Osteocyte (in vitro differentiated cells): ENCODE measurements around the gene BPTF. TPM values are rescaled to one million over a fixed set of nuclear protein-coding genes. Genes with fewer than 3 reads are reported as not detected.
"Not testable (repeated sequence)": the region's sequence is repeated elsewhere in the genome, so short reads cannot be mapped to it uniquely, and the experiment has no call there.

Source experiments
- DNase-seq: peaks from one replicate; pipeline ENCODE4 v3.0.0; 2021; ENCODE audit warnings: mixed read lengths; ENCODE audit not compliant: unreplicated experiment; ENCODE audit errors: extremely low spot score
- H3K27ac Mint-ChIP-seq: one replicate; pipeline ENCODE4 v1.8.0; 2021; ENCODE audit warnings: mild to moderate bottlenecking, mixed read lengths; ENCODE audit not compliant: unreplicated experiment
- H3K27me3 Mint-ChIP-seq: one replicate; pipeline ENCODE4 v1.8.0; 2021; ENCODE audit warnings: mixed read lengths; ENCODE audit not compliant: unreplicated experiment
- H3K36me3 Mint-ChIP-seq: one replicate; pipeline ENCODE4 v1.8.0; 2021; ENCODE audit warnings: mixed read lengths; ENCODE audit not compliant: unreplicated experiment
- H3K4me1 Mint-ChIP-seq: one replicate; pipeline ENCODE4 v1.8.0; 2021; ENCODE audit warnings: mixed read lengths; ENCODE audit not compliant: unreplicated experiment
- H3K4me3 Mint-ChIP-seq: one replicate; pipeline ENCODE4 v1.8.0; 2021; ENCODE audit warnings: mild to moderate bottlenecking, moderate library complexity, mixed read lengths; ENCODE audit not compliant: unreplicated experiment
- H3K9me3 Mint-ChIP-seq: one replicate; pipeline ENCODE4 v1.8.0; 2021; ENCODE audit warnings: mixed read lengths; ENCODE audit not compliant: unreplicated experiment
- total RNA-seq: library from RNA; stranded (reverse); gene quantifications from 2 replicates; pipeline ENCODE4 v1.2.1, GENCODE V29; 2021
- TF ChIP-seq, protein P1 (sequence below): fragments of 200-600 bp; sonication (generic); IDR thresholded peaks from 2 replicates; pipeline ENCODE4 v1.5.0; 2021; ENCODE audit warnings: antibody characterized with exemption, mild to moderate bottlenecking, moderate library complexity

The BPTF gene
- total RNA-seq, 1 donor from 2014 or later = 95.7 TPM

DNA sequence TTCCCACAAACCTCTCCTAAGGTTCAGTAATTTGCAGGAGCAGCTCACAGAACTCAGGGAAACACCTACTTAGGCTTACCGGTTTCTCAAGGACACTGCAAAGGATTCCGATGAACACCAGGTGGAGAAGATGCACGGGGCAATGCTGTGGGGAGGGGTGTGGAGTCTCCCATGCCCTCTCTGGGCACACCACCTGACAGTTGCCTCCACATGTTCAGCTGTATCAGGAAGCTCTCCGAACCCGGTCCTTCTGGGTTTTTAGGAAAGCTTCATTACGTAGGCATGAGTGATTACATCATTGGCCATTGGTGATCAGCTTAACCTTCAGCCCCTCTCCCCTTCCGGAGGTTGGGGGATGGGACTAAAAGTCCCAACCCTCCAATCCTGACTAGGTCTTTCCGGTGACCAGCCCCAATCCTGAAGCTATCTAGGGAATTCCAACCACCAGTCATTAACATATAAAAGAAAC lies 149.3 kb downstream of the BPTF start:
- H3K4me1 Mint-ChIP-seq = peaks cover 10% of the 10 kb centered on the region
- no peak overlapping the region for H3K27ac Mint-ChIP-seq
- TF ChIP-seq, protein P1, sequence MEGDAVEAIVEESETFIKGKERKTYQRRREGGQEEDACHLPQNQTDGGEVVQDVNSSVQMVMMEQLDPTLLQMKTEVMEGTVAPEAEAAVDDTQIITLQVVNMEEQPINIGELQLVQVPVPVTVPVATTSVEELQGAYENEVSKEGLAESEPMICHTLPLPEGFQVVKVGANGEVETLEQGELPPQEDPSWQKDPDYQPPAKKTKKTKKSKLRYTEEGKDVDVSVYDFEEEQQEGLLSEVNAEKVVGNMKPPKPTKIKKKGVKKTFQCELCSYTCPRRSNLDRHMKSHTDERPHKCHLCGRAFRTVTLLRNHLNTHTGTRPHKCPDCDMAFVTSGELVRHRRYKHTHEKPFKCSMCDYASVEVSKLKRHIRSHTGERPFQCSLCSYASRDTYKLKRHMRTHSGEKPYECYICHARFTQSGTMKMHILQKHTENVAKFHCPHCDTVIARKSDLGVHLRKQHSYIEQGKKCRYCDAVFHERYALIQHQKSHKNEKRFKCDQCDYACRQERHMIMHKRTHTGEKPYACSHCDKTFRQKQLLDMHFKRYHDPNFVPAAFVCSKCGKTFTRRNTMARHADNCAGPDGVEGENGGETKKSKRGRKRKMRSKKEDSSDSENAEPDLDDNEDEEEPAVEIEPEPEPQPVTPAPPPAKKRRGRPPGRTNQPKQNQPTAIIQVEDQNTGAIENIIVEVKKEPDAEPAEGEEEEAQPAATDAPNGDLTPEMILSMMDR = no peak
- H3K4me3 Mint-ChIP-seq = no peak overlapping the region
- H3K9me3 Mint-ChIP-seq = no peaks in the 10 kb centered on the region
- H3K27me3 Mint-ChIP-seq = no peaks in the 10 kb centered on the region
- DNase-seq = no peak
- H3K36me3 Mint-ChIP-seq = peaks cover 36% of the 10 kb centered on the region

GRCh38 chr17:67976306-67976705 lies 151.0 kb downstream of the BPTF start:
- not testable (repeated sequence) for DNase-seq, H3K4me3 Mint-ChIP-seq, H3K9me3 Mint-ChIP-seq, H3K27ac Mint-ChIP-seq, H3K27me3 Mint-ChIP-seq
- Mint-ChIP-seq H3K4me1 (peaks cover 12% of the 10 kb centered on the region), H3K36me3 (peaks cover 39% of the 10 kb centered on the region)

GRCh38 chr17:67980456-67980855 lies 155.2 kb downstream of the BPTF start:
- Mint-ChIP-seq H3K36me3 (peaks cover 40% of the 10 kb centered on the region), H3K9me3 (no peaks in the 10 kb centered on the region), H3K27ac (no peak overlapping the region), H3K4me1 (peaks cover 12% of the 10 kb centered on the region), H3K27me3 (no peaks in the 10 kb centered on the region), H3K4me3 (no peak overlapping the region)
- peak; percentile 57 for DNase-seq
- TF ChIP-seq, protein P1 = no peak

DNA sequence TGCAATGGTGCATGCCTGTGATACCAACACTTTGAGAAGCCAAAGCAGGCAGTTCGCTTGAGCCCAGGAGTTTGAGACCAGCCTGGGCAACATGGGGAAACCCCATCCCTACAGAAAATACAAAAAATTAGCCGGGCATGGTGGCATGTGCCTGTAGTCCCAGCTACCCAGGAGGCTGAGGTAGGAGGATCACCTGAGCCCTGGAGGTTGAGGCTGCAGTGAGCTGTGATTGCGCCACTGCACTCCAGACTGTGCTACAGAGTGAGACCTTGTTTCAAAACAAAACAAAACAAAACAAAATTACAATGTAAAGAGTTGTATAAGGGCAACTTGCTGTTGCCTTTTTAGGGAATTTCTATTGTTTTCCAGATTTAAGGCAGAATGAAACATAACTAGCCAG lies 155.6 kb downstream of the BPTF start:
- H3K27me3 Mint-ChIP-seq, H3K27ac Mint-ChIP-seq, H3K4me3 Mint-ChIP-seq, H3K9me3 Mint-ChIP-seq: not testable (repeated sequence)
- peak; percentile 25 for DNase-seq
- Mint-ChIP-seq H3K4me1 (peaks cover 12% of the 10 kb centered on the region), H3K36me3 (peaks cover 36% of the 10 kb centered on the region)

DNA sequence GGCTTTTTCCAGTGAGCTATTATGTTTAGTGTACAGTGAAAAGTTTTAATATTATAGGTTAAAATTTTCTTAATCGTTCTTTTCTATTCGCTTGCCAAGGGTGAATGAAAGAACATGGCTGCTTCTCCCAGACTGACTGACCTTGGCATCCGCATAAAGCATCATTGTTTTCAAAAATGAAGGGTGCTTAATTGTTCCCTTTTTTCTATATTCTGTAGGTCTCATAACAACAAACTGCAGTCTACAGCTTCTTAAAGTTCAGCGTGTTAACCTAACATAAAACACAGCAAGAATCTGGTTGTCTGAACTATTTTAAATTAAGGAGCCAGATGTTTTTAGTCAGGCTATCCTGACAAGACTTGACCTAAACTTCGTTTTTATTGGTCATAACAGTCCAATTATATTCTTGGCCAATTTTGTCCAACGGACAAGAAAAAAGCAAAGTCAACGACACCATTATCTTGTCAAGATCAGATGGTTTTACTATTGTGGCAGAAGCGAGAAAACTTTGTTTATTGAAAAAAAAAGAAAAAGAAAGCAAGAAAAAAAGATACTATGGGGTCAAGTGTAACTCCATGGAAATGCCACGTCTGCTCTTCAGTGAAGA lies 156.8 kb downstream of the BPTF start:
- Mint-ChIP-seq H3K9me3 (no peaks in the 10 kb centered on the region), H3K4me3 (no peak overlapping the region), H3K36me3 (peaks cover 31% of the 10 kb centered on the region), H3K27ac (no peak overlapping the region), H3K27me3 (no peaks in the 10 kb centered on the region), H3K4me1 (peaks cover 11% of the 10 kb centered on the region)
- no peak for DNase-seq
- TF ChIP-seq, protein P1 = no peak

- Mint-ChIP-seq H3K27me3 (no peaks in the 10 kb centered on the region), H3K27ac (no peak overlapping the region), H3K36me3 (peaks cover 31% of the 10 kb centered on the region), H3K4me3 (no peak overlapping the region), H3K9me3 (no peaks in the 10 kb centered on the region), H3K4me1 (peaks cover 11% of the 10 kb centered on the region)
- TF ChIP-seq, protein P1 = no peak
- DNase-seq = no peak
These were observed 157.5 kb downstream of the BPTF start for GRCh38 chr17:67982686-67983382.
